Limb (tissue), 2 donors: ENCODE data around the gene RPS6KB1.
"Not testable (repeated sequence)": the region's sequence is repeated elsewhere in the genome, so short reads cannot be mapped to it uniquely, and the experiment has no call there.

Experiments used
- DNase-seq, 2 donors: peaks; one replicate each; pipeline ENCODE4 v3.0.0-alpha.2; 2016; ENCODE audit errors: extremely low spot score in 2 of 2

Gene RPS6KB1

DNA sequence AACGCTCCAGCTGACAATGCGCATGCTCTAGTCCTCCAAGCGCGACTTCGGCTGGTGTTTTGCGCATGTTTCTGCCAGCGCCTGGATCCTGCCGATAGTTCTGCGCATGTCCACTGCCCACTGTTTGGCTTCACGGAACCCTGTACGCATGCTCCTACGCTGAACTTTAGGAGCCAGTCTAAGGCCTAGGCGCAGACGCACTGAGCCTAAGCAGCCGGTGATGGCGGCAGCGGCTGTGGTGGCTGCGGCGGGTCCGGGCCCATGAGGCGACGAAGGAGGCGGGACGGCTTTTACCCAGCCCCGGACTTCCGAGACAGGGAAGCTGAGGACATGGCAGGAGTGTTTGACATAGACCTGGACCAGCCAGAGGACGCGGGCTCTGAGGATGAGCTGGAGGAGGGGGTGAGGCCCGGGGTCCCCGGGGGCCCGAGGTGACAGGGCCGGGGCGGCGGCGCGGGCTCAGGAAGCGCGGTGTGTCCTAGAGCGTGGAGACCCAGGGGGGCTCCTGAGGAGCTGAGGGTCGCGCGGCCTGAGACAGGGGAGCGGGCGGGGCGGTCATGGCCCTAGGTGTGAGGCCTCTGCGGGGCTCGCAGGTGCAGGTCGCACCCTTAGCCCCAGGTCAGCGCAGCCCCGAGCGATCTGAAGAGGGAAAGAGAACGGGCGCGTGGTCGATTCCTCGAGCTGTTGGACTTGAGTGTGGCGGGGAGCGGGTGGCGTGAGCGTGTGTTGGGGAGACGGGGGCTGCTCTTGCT is at the start of gene RPS6KB1, which contains the start of gene TUBD1:
Gene RPS6KB1 (plus strand): TSS at position 198 of the 752 bp plus-strand sequence. CDS start 64 bp downstream, at position 262.
Gene TUBD1 (minus strand): TSS at position 20 of the 752 bp plus-strand sequence. CDS start 1,941 bp downstream, outside the sequence.
- DNase-seq = peak; percentile 95 to 100

DNA sequence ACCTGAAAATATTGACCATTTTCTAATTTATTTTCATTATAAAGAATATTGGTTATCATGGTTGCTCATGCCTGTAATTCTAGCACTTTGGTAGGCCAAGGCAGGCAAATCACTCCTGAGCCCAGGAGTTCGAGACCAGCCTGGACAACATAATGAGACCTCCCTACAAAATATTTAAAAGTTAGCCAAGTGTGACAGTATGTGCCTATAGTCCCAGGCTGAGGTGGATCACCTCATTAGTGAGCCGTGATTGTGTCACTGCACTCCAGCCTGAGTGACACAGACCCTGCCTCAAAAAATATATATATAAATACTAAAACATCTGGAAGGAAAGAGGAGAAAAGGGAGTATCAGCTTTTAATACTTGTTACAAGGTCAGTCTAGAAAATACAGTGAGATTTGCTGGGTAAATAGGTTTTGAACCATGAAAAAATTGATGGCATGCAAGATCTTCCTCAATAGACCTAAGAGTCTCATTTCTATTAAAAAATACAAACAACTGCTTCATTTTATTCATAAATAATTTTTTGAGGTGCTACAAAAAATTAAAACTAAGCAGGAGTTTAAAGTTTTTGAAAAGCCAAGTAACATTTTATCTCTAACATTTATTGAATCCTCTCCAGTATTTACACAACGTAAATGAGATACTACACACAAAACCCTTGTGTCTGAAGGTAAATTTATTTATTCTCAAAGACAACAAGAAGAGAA is 47.9 kb upstream of the RPS6KB1 start:
- peak in 1 of 2 donors; percentile 5 for DNase-seq

DNA sequence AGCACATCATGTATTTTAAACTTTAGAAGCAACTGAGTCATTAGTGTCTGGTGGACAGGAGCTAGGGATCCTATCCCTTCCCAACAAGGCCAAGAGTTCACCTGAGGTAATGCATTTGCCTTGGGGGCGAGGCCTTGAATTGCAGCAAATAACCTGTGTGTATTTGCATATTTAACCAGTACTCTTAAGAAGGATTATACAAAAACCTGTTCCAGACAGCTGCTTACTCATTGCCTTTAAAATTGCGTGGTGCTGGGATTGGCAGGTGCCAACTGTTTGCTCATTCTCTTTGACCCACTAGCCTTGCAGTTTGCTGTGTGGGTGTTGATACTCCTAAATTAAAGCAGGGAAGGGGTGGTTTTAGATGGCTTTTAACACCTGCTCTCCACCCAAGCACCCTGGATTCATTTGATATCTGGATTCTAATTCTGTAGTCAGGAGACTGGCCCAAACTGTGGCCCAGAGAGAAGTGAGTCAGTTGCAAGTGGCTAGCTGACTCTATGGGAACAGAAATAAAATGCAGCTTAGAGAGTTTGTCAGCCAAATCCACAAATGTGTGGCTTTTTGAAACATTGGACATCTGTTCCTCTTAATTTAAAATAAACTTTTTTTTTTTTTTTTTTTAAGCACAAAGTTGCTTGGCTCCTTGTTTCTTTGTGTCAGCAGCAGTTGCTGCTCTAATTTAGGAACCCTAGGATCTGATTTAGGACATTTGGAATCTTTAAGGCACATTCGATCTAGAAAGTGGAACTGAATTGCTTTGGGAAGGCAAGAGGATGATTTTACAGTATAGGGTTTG is 47.1 kb upstream of the RPS6KB1 start:
- DNase-seq = no peak

DNA sequence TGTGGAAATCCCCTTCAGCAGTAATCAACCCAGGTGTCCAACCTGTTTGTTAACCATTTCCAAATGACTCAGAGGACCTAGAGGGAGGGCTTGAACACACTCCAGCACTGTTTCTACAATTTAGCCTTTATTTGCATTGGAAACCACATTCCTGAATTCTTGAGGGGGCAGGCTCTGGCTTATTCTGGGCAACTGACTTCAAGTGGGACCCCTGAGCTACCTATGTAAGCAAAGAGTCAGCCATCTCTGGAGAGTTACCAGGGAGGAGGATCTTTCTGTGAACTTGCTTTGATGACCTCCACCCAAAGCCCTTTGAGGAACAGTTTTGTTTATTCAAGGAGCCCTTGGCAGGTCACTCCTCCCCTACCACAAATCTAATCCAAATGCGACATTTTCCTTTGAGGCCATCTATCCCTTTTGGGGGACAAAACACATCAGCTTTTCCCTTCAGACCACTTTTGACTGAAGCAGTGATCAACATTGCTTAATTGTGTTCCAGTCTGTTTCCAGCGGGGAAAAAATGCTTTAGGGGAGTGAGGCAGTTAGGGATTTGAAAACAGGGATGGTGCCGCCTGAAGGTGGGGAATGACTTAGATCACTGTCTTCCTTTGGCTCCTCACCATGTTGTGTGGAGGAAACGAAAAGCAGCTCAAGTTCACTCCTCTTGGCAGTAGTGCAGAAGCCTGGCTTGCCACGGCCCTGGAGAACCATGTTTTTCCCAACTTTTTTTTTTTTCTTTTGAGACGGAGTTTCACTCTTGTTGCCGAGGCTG is 46.3 kb upstream of the RPS6KB1 start:
- DNase-seq = peak in 1 of 2 donors; percentile 52

DNA sequence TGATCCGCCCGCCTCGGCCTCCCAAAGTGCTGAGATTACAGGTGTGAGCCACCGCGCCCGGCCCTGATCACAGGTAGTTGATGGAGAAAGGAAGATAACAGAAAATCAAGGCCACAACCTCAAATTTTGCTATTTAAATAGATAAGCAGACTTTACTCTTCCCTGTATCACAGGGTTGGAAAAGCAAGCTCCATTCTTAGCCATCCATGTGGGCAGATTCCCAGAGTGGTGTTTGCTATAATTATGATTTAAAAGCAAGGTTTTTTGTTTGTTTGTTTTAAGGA is 44.6 kb upstream of the RPS6KB1 start:
- DNase-seq = no peak

DNA sequence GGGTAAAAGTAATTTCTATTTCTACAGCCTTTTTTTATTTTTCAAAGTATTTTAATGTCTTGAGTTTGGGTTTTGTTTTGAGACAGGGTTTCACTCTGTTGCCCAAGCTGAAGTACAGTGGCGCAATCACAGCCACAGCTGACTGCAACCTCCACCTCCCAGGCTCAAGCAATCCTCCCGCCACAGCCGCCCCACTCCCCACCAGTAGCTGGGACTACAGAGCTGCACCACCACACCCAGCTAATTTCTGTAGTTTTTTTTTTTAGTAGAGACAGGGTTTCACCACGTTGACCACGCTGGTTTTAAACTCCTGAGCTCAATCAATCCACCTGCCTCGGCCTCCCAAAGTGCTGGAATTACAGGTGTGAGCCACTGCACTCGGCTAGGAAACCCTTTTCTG is 44.1 kb upstream of the RPS6KB1 start:
- DNase-seq = no peak

DNA sequence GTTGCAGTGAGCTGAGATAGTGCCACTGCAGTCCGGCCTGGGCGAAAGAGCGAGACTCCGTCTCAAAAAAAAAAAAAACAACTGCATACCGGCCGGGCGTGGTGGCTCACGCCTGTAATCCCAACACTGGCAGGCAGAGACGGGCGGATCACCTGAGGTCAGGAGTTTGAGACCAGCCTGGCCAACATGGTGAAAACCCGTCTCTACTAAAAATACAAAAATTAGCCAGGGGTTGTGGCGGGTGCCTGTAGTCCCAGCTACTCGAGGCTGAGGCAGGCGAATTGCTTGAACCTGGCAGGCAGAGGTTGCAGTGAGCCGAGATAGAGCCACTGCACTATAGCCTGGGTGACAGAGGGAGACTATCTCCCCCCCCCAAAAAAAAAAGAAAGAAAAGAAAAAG is 42.6 kb upstream of the RPS6KB1 start:
- not testable (repeated sequence) for DNase-seq

DNA sequence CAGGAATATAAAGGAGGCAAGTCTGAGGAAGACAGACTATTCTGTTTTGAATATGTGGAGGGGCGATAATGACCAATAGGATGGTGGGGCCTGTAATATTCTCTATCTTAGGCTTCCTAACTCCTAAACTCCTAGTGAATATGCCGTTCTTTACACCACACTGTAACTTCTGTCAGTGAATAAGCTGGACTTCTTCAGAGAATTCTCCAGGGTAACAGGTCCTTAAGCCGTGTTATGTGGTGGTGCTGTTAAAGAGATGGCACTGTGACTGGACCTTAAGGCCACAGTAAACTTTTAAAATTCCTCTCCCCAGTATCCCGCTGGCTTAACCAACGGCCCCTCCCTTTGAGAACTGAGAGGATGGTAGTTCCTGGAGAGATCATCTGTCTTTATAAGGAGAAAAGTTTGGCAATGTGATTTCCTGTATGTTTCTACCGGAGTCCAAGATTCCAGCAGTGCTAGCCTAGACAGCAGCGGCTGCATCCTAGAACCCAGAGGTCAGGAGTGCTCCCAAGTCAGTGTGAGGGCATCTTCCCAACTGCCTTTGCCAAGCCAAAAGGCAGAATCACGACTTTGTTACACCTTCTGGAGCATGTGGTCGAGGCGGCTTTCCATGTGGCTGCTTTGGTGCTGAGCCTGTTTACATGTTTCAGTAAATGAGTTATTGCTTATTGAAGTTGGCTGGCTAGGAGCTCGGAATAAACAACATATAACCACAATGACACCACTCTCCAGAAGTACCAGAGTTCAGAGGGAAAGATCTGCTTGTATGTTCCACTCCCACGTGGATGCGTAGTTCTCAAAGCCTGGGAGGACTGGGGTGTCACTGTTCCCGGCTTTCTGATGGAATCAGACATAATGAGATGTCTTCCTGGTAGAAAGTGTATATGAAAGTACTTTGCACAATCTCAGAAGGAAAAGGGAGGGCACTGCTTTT is 41.2 kb upstream of the RPS6KB1 start:
- DNase-seq = peak in 1 of 2 donors; percentile 32

DNA sequence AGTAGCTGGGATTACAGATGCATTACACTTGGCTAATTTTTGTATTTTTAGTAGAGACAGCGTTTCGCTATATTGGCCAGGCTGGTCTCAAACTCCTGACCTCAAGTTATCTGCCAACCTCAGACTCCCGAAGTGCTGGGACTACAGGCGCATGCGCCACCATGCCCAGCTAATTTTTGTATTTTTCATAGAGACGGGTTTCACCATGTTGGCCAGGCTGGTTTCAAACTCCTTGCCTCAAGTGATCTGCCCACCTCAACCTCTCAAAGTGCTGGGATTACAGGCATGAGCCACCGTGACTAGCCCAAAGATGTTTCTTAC is 40.1 kb upstream of the RPS6KB1 start:
- DNase-seq = not testable (repeated sequence)

DNA sequence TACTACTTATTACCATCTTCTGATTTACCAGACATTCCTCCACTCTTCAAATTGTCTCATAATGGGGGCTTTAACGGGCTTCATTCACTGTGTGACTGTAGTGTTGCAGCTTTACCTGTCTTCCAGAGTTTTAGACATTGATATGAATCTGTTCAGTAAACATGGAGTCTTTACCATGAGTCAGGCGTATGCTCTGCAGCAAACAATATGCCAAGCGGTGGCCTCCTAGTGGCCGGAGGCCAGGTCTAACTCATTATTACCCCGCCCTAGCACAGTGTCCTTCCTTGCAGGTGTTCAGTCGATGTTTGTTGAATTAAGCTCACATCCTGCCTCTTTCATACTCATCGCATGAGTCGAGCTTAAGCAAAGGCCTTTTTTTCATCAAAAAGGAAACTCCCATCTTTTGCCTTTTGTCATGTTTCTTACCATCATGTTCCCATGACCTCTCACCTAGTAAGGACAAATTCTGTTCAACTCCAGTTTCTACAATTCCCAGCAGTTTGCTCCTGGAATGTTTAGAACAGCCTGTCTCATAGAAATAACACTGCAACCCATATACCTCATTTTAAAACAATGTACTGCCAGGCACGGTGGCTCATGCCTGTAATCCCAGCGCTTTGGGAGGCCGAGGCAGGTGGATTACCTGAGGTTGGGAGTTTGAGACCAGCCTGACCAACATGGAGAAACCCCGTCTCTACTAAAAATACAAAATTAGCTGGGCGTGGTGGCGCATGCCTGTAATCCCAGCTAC is 39.6 kb upstream of the RPS6KB1 start:
- no peak for DNase-seq

DNA sequence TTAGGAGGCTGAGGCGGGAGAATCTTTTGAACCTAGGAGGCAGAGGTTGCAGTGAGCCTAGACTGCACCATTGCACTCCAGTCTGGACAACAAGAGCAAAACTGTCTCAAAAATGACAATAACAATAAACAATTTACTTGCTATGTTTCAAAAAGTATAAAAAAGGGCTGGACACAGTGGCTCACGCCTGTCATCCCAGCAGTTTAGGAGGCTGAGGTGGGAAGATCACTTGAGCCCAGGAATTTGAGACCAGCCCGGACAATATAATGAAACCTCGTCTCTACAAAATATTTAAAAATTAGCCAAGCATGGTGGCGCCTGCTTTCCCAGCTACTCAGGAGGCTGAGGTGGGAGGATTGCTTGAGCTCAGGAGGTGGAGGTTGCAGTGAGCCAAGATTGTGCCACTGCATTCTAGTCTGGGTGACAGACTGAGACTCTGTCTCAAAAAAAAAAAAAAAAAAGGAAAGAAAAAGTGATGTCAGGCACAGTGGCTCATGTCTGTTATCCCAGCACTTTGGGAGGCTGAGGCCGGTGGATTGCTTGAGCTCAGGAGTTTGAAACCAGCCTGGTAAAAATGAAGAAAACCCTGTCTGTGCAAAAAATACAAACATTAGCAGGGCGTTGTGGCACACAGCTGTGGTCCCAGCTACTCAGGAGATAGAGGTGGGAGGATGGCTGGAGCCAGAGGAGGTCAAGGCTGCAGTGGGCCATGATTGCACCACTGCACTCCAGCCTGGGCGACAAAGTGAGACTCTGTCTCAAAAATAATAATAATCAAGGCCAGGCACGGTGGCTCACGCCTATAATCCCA is 38.8 kb upstream of the RPS6KB1 start:
- DNase-seq = not testable (repeated sequence)

DNA sequence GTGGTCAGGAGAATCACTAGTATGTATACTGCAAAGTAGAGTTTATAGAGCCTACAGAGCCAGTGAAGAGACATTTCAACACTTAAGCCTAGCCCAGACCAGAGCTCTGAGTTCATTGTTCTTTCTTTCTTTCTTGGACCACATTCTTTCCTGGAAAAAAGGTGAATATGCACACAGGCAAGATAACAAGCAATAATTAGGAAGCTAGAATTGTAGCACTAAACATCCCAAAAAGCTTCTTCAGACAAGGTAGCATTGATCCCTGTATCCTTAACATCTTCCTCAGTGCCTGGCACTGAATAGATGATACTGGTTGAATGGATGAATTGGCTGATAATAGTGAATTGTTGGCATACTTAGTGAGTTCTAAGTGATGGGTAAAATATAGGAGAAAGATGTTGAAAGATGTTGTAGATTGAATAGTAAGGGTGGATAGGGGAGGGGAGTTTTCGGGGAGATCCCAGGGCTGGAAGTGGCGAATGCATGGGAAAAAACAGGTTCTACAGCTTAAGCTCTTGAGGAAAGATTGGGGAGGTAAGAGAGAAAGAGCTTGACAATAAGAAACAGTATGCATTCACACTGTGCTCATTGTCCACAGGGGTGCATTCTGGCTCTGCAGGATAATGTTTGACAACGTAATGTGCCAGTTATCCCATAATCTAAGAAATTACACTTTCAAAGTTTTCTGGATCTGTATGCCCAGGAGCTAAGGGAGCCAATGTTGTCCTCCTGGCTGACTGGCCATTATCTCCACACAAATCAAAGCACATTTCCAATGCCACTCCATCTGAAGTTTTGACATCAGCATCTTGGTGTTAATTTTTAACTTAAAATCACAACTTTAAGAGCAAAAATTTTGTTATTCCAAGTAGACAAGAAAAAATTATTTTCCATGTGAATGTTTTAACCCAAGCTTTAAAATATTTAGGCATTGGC is 35.8 kb upstream of the RPS6KB1 start:
- DNase-seq = no peak

DNA sequence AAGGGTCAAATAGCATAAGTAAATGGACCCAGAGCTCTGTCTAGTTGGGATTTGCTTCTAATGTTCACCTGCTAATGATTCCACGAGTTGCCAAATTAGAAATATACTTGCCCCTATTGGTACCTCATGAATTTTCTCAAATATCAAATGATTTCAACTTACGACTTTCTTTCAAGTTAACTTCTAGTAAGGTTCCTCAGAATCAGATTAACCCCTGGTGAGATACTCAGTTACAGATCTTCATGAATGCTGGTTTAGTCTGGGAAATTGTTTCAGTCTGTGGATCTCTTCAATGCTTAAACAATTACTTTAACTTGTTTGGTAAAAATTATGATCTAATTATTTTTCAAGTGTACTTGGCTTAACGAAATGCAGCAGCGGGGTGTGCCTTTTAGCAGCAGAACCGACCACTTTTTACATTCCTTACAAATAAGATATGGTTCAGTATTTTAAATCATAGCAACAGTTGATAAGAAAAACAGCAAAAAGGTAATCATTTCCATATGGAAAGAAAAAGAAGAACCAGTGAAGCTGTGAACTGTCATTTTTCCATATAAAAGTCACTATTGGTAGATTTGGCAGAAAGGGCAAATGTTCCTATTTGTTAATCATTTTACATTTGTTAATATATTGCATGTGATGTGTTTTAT is 34.6 kb upstream of the RPS6KB1 start:
- DNase-seq = peak in 1 of 2 donors; percentile 62

DNA sequence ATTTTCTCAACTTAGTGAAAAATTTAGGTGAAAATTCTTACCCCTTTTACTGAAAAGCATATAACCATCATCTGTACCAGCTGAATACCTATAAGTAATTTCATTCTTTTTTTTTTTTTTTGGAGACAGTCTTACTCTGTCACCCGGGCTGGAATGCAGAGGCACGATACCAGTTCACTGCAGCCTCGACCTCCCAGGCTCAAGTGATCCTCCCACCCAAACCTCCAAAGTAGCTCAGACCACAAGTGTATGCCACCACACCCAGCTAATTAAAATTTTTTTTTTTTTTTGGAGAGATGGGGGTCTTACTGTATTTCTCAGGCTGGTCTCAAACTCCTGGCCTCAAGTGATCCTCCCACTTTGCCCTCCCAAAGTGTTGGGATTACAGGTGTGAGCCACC is 34.0 kb upstream of the RPS6KB1 start:
- no peak for DNase-seq

DNA sequence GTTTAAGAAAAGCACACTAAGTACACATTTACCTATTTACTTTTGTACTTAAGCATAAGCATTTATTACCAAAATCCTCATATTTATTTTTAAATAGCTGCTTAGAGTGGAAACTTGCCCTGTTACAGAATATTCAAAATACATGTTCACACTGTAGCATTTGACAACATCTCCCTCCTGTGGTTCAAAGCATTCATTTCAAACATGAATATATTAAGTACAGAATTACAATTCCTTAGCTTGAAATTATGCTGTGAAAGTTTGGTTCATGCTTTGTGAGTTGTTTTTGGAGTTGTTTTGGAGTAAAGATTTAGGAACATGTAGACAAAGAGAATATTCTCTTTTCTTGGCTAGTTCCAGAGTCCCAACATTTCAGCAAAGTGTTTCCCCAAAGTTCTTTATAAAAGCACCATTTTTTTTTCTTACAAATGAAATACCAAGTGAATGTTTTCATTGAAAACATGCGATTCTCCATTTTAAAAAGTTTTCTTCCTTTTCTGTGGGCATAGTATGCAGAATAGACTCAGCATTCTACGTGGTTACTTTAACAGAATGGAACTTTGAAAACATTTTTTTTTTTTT is 33.4 kb upstream of the RPS6KB1 start:
- DNase-seq = peak in 1 of 2 donors; percentile 72

DNA sequence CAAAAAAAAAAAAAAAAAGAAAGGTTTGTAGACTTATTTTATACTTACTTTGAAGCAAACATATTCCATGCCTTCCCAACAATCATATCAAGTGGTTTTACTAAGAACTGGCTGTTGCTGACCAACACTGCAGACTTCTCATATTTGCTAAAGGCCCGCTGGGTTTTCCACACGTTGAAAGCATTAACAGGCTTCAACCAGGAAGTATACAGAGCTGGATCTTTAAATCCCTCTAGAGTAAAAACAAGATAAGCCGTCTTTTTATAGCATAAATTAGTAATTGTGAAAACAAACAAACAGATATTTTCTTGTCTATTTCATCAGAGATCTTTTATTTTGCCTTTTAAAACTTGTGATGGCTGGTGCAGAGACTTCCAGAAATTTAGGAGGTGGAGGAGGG is 29.3 kb upstream of the RPS6KB1 start:
- DNase-seq = no peak

DNA sequence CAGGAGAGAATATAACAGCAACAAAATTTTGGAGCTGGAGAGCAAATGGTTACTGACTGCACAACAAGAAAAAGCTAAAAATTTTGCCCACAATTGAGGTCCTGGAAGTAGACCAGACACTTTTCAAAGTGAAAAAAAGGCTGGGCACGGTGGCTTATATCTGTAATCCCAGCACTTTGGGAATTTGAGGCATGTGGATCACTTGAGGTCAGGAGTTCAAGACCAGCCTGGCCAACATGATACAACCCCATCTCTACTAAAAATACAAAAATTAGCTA is 23.0 kb upstream of the RPS6KB1 start:
- no peak for DNase-seq
